ENCODE results near the gene ATP2C2.

Gene ATP2C2

GRCh38 chr16:84464116-84464515 lies 95.8 kb downstream of the ATP2C2 start:
- no peaks in the 10 kb centered on the region for H3K4me1 ChIP-seq (ENCODE audit: insufficient read depth, poor library complexity, severe bottlenecking)
- no peak overlapping the region for H3K27ac ChIP-seq (ENCODE audit: poor library complexity, severe bottlenecking)
- ATAC-seq (ENCODE audit: low read depth) (no peak), DNase-seq (ENCODE audit: low spot score) (peak; percentile 16)
- peaks cover 7% of the 10 kb centered on the region for H3K9me3 ChIP-seq (ENCODE audit: severe bottlenecking)
- peaks cover 90% of the 10 kb centered on the region for H3K36me3 ChIP-seq (ENCODE audit: low read depth)
- H3K27me3 ChIP-seq (ENCODE audit: insufficient read depth, poor library complexity, severe bottlenecking): no peaks in the 10 kb centered on the region
- no peak overlapping the region for H3K4me3 ChIP-seq (ENCODE audit: severe bottlenecking)
- TF ChIP-seq CTCF (IDR thresholded peaks at IDR 0.05; ENCODE audit: poor library complexity, severe bottlenecking): no peak

- Histone ChIP-seq H3K36me3 (ENCODE audit: low read depth) (peaks cover 91% of the 10 kb centered on the region), H3K27me3 (ENCODE audit: insufficient read depth, poor library complexity, severe bottlenecking) (no peaks in the 10 kb centered on the region), H3K27ac (ENCODE audit: poor library complexity, severe bottlenecking) (no peak overlapping the region), H3K4me1 (ENCODE audit: insufficient read depth, poor library complexity, severe bottlenecking) (no peaks in the 10 kb centered on the region), H3K4me3 (ENCODE audit: severe bottlenecking) (no peak overlapping the region), H3K9me3 (ENCODE audit: severe bottlenecking) (peaks cover 7% of the 10 kb centered on the region)
- TF ChIP-seq CTCF (IDR thresholded peaks at IDR 0.05; ENCODE audit: poor library complexity, severe bottlenecking): no peak
- peak; percentile 37 for DNase-seq (ENCODE audit: low spot score)
- no peak for ATAC-seq (ENCODE audit: low read depth)
These were observed 96.8 kb downstream of the ATP2C2 start for GRCh38 chr16:84465154-84465553.

GRCh38 chr16:84466692-84467091 lies 98.4 kb downstream of the ATP2C2 start:
- Histone ChIP-seq H3K27ac (ENCODE audit: poor library complexity, severe bottlenecking) (no peak overlapping the region), H3K9me3 (ENCODE audit: severe bottlenecking) (peaks cover 7% of the 10 kb centered on the region), H3K4me3 (ENCODE audit: severe bottlenecking) (no peak overlapping the region), H3K27me3 (ENCODE audit: insufficient read depth, poor library complexity, severe bottlenecking) (no peaks in the 10 kb centered on the region), H3K36me3 (ENCODE audit: low read depth) (peaks cover 86% of the 10 kb centered on the region), H3K4me1 (ENCODE audit: insufficient read depth, poor library complexity, severe bottlenecking) (no peaks in the 10 kb centered on the region)
- ATAC-seq (ENCODE audit: low read depth) (no peak), DNase-seq (ENCODE audit: low spot score) (no peak)
- TF ChIP-seq CTCF (IDR thresholded peaks at IDR 0.05; ENCODE audit: poor library complexity, severe bottlenecking): no peak

GRCh38 chr16:84467256-84467655 lies 98.9 kb downstream of the ATP2C2 start:
- DNase-seq (ENCODE audit: low spot score): no peak
- no peak for TF ChIP-seq CTCF (IDR thresholded peaks at IDR 0.05; ENCODE audit: poor library complexity, severe bottlenecking)
- peaks cover 86% of the 10 kb centered on the region for H3K36me3 ChIP-seq (ENCODE audit: low read depth)

GRCh38 chr16:84467709-84468108 lies 99.4 kb downstream of the ATP2C2 start:
- no peaks in the 10 kb centered on the region for H3K27me3 ChIP-seq (ENCODE audit: insufficient read depth, poor library complexity, severe bottlenecking)
- H3K36me3 ChIP-seq (ENCODE audit: low read depth): peaks cover 86% of the 10 kb centered on the region
- no peaks in the 10 kb centered on the region for H3K4me1 ChIP-seq (ENCODE audit: insufficient read depth, poor library complexity, severe bottlenecking)
- TF ChIP-seq CTCF (IDR thresholded peaks at IDR 0.05; ENCODE audit: poor library complexity, severe bottlenecking): no peak
- no peak overlapping the region for H3K27ac ChIP-seq (ENCODE audit: poor library complexity, severe bottlenecking)
- H3K4me3 ChIP-seq (ENCODE audit: severe bottlenecking): no peak overlapping the region
- peaks cover 7% of the 10 kb centered on the region for H3K9me3 ChIP-seq (ENCODE audit: severe bottlenecking)
- no peak for DNase-seq (ENCODE audit: low spot score)
- no peak for ATAC-seq (ENCODE audit: low read depth)

More at GRCh38 chr16:84467256-84467655, 98.9 kb downstream of the ATP2C2 start:
- ATAC-seq (ENCODE audit: low read depth): no peak; the same call in 1 of the 3 replicates
- Histone ChIP-seq H3K27me3 (ENCODE audit: insufficient read depth, poor library complexity, severe bottlenecking) (no peaks in the 10 kb centered on the region), H3K4me3 (ENCODE audit: severe bottlenecking) (no peak overlapping the region), H3K4me1 (ENCODE audit: insufficient read depth, poor library complexity, severe bottlenecking) (no peaks in the 10 kb centered on the region), H3K27ac (ENCODE audit: poor library complexity, severe bottlenecking) (no peak overlapping the region), H3K9me3 (ENCODE audit: severe bottlenecking) (peaks cover 7% of the 10 kb centered on the region)
